Stimulated activated CD8-positive, alpha-beta memory T cell treated with anti-CD3 and anti-CD28 coated beads, Interleukin-4, amount 100 ng/mL, for 48 hours (primary cell): ENCODE measurements around the gene PRB2.
"Not testable (repeated sequence)": the region's sequence is repeated elsewhere in the genome, so short reads cannot be mapped to it uniquely, and the experiment has no call there.

Experiments
- DNase-seq: peaks from one replicate; pipeline ENCODE4 v3.0.0-alpha.2; 2020

The PRB2 gene

GRCh38 chr12:11395467-11395866 lies at the start of gene PRB2:
TSS of gene PRB2 (minus strand) at chr12:11395567. CDS start at chr12:11395529, 38 bp downstream.
- DNase-seq: not testable (repeated sequence)

GRCh38 chr12:11437966-11438365 lies 42.6 kb upstream of the PRB2 start:
- DNase-seq: no peak

- DNase-seq: no peak
Observed at GRCh38 chr12:11433664-11434063, 38.3 kb upstream of the PRB2 start.

GRCh38 chr12:11431486-11431885 lies 36.1 kb upstream of the PRB2 start:
- DNase-seq: peak; percentile 29

- no peak for DNase-seq
Observed at GRCh38 chr12:11427341-11427740, 32.0 kb upstream of the PRB2 start.

GRCh38 chr12:11412731-11413130 lies 17.4 kb upstream of the PRB2 start:
- DNase-seq: no peak

GRCh38 chr12:11408096-11408495 lies 12.7 kb upstream of the PRB2 start:
- no peak for DNase-seq

- DNase-seq: no peak
Observed at GRCh38 chr12:11397366-11397765, 2.0 kb upstream of the PRB2 start.

GRCh38 chr12:11391456-11391855 lies 3.9 kb downstream of the PRB2 start:
- not testable (repeated sequence) for DNase-seq

GRCh38 chr12:11377420-11377819 lies 17.9 kb downstream of the PRB2 start:
- DNase-seq: not testable (repeated sequence)

GRCh38 chr12:11361151-11361550 lies 34.2 kb downstream of the PRB2 start:
- no peak for DNase-seq

GRCh38 chr12:11360205-11360883 lies 35.0 kb downstream of the PRB2 start:
- not testable (repeated sequence) for DNase-seq

GRCh38 chr12:11351736-11352135 lies 43.6 kb downstream of the PRB2 start:
- DNase-seq: not testable (repeated sequence)

- DNase-seq: no peak
Observed at GRCh38 chr12:11348439-11348838, 46.9 kb downstream of the PRB2 start.

- DNase-seq: no peak
Observed at GRCh38 chr12:11347810-11348209, 47.6 kb downstream of the PRB2 start.

- no peak for DNase-seq
Observed at GRCh38 chr12:11344500-11344899, 50.9 kb downstream of the PRB2 start.
